Upper lobe of left lung (tissue), 4 donors: ENCODE results near the gene STAG3.

Experiments
- EP300 ChIP-seq, 4 donors: sonication (generic); formaldehyde crosslinking; IDR thresholded peaks; one replicate each; pipeline ENCODE4 v1.5.1; 2017; ENCODE audit warnings: antibody characterized with exemption in 4 of 4, control low read depth in 2 of 4
- POLR2A ChIP-seq, 4 donors: fragments of 450-650 bp; IDR thresholded peaks; one replicate each; pipeline ENCODE4 v1.5.1; 2016 to 2017; ENCODE audit warnings: antibody characterized with exemption in 4 of 4, mild to moderate bottlenecking in 2 of 4

GRCh38 chr7:100128637-100128963 lies 49.1 kb upstream of the STAG3 start:
- no peak for TF ChIP-seq POLR2A (IDR thresholded peaks at IDR 0.05)
- TF ChIP-seq EP300 (IDR thresholded peaks at IDR 0.05) = no peak
